Activated B cell treated with CpG ODN at 0.5 μM for 24 hours (primary cell): Measurements from ENCODE around the gene ERAP2. TPM values are rescaled to one million over a fixed set of nuclear protein-coding genes. Genes with fewer than 3 reads are reported as not detected.
A peak's percentile ranks its signal among the peaks of the same experiment; 100 is the strongest.

ENCODE experiments used
- ATAC-seq: fragments of 200-7000 bp; cut with Tn5 transposase; one replicate; pipeline ENCODE4 v1.10.0; 2021; ENCODE audit warnings: low read depth, mild to moderate bottlenecking, moderate library complexity
- CTCF ChIA-PET: fragments of 350-600 bp; sonication (Branson Sonifier 250); formaldehyde crosslinking; loops from one replicate; lab custom pipeline; 2021; ENCODE audit warnings: antibody characterized with exemption; lab: Charles Lee
- POLR2A ChIA-PET: fragments of 350-600 bp; sonication (Branson Sonifier 250); formaldehyde crosslinking; loops from one replicate; lab custom pipeline; 2021; ENCODE audit warnings: antibody characterized with exemption; lab: Charles Lee
- DNase-seq: peaks from one replicate; pipeline ENCODE4 v3.0.0; 2022
- H3K27ac Mint-ChIP-seq: one replicate; pipeline ENCODE4 v1.8.0; 2020; ENCODE audit warnings: mixed read lengths
- H3K27me3 Mint-ChIP-seq: one replicate; pipeline ENCODE4 v1.8.0; 2021; ENCODE audit warnings: mixed read lengths
- H3K36me3 Mint-ChIP-seq: one replicate; pipeline ENCODE4 v1.8.0; 2021; ENCODE audit warnings: low read depth, mixed read lengths
- H3K4me1 Mint-ChIP-seq: one replicate; pipeline ENCODE4 v1.8.0; 2021; ENCODE audit warnings: mixed read lengths
- H3K4me3 Mint-ChIP-seq: one replicate; pipeline ENCODE4 v1.8.0; 2020; ENCODE audit warnings: mild to moderate bottlenecking, mixed read lengths
- H3K9me3 Mint-ChIP-seq: one replicate; pipeline ENCODE4 v1.8.0; 2020; ENCODE audit warnings: mixed read lengths
- CTCF ChIP-seq: fragments of 200-600 bp; IDR thresholded peaks from one replicate; pipeline ENCODE4 v1.8.0; 2022; ENCODE audit warnings: antibody characterized with exemption, mild to moderate bottlenecking
- intact Hi-C: fragments of 100-400 bp; cut with micrococcal nuclease; formaldehyde crosslinking; loops from one replicate; pipeline ENCODE4 v1.15.1; 2024
- total RNA-seq: library from RNA; stranded (reverse); gene quantifications from 2 replicates; pipeline ENCODE4 v1.2.3, GENCODE V29; 2022

ERAP2 gene
- total RNA-seq, 1 donor from 2014 or later: 80.9 TPM

GRCh38 chr5:96946381-96946780, 70.1 kb downstream of the ERAP2 start:
- H3K36me3 Mint-ChIP-seq: peaks cover 30% of the 10 kb centered on the region
- ChIA-PET CTCF (interaction anchor here (1.3 kb wide), 1 partner anchor 77 kb away, joined by 5 read pairs; no protein-coding TSS in a partner anchor), POLR2A (interaction anchor here (0.6 kb wide), 1 partner anchor 50 kb away, joined by 3 read pairs; no protein-coding TSS in a partner anchor)
- intact Hi-C loops: loop anchor here (1.0 kb wide), 1 partner anchor 10 kb away; the partner anchor contains the start of gene LNPEP
- DNase-seq: no peak
- TF ChIP-seq CTCF: no peak
- no peak for ATAC-seq
- no peak overlapping the region for H3K4me3 Mint-ChIP-seq
- H3K9me3 Mint-ChIP-seq: no peaks in the 10 kb centered on the region
- H3K27me3 Mint-ChIP-seq: no peaks in the 10 kb centered on the region
- peaks cover 61% of the 10 kb centered on the region for H3K4me1 Mint-ChIP-seq
- no peak overlapping the region for H3K27ac Mint-ChIP-seq

- no peaks in the 10 kb centered on the region for H3K9me3 Mint-ChIP-seq
- CTCF ChIA-PET: no interaction called here
- POLR2A ChIA-PET: interaction anchor here (1.6 kb wide), 1 partner anchor 17 kb away, joined by 4 read pairs; the partner anchor contains the start of gene LNPEP
- ATAC-seq (no peak), DNase-seq (no peak)
- H3K4me3 Mint-ChIP-seq: no peak overlapping the region
- peak overlapping the region; percentile 50 for H3K27ac Mint-ChIP-seq
- peaks cover 66% of the 10 kb centered on the region for H3K4me1 Mint-ChIP-seq
- peaks cover 25% of the 10 kb centered on the region for H3K36me3 Mint-ChIP-seq
- H3K27me3 Mint-ChIP-seq: no peaks in the 10 kb centered on the region
- intact Hi-C loops: no loop called here
- no peak for TF ChIP-seq CTCF
Observed at GRCh38 chr5:96952118-96952750, 75.9 kb downstream of the ERAP2 start.

GRCh38 chr5:96952974-96953730, 76.9 kb downstream of the ERAP2 start:
- Mint-ChIP-seq H3K9me3 (no peaks in the 10 kb centered on the region), H3K4me3 (no peak overlapping the region), H3K27me3 (no peaks in the 10 kb centered on the region), H3K4me1 (peaks cover 72% of the 10 kb centered on the region), H3K36me3 (peaks cover 25% of the 10 kb centered on the region), H3K27ac (peak overlapping the region; percentile 50)
- POLR2A ChIA-PET: interaction anchor here (1.6 kb wide), 1 partner anchor 18 kb away, joined by 4 read pairs; the partner anchor contains the start of gene LNPEP
- DNase-seq (no peak), ATAC-seq (no peak)
- intact Hi-C loops: no loop called here
- CTCF ChIA-PET: no interaction called here
- no peak for TF ChIP-seq CTCF

- no peak for TF ChIP-seq CTCF
- Mint-ChIP-seq H3K27me3 (no peaks in the 10 kb centered on the region), H3K4me1 (peaks cover 84% of the 10 kb centered on the region), H3K9me3 (no peaks in the 10 kb centered on the region), H3K27ac (peak overlapping the region; percentile 86), H3K36me3 (peaks cover 9% of the 10 kb centered on the region), H3K4me3 (peak overlapping the region; percentile 73)
- DNase-seq (no peak), ATAC-seq (peak; percentile 40)
- intact Hi-C loops: loop anchor here (1.0 kb wide), 3 partner anchors 7 to 87 kb away; no protein-coding TSS in a partner anchor
- CTCF ChIA-PET: interaction anchor here (0.8 to 1.1 kb wide), 3 partner anchors 21 to 89 kb away, joined by 3 to 4 read pairs (median 4); no protein-coding TSS in a partner anchor
- POLR2A ChIA-PET: interaction anchor here (0.5 to 3.7 kb wide), 7 partner anchors 19 to 149 kb away, joined by 3 to 27 read pairs (median 4); partner anchors contain the start of genes ERAP1 and LNPEP
Observed at GRCh38 chr5:96957254-96958049, 81.2 kb downstream of the ERAP2 start.
